AG04449 (cell line): ENCODE data around the gene EXOC2.

Experiments
- CTCF ChIA-PET: fragments of 350-600 bp; formaldehyde crosslinking; extraction: SDS; loops from one replicate; lab custom pipeline; 2021; ENCODE audit warnings: antibody characterized with exemption; lab: Yijun Ruan, JAX
- POLR2A ChIA-PET: fragments of 400-600, 350-600 bp; formaldehyde crosslinking; extraction: SDS; loops from one replicate; lab custom pipeline; 2020; ENCODE audit warnings: antibody characterized with exemption, inconsistent platforms; lab: Yijun Ruan, JAX
- DNase-seq: peaks from one replicate; pipeline ENCODE4 v3.0.0-alpha.2; 2010; ENCODE audit warnings: low read depth, low spot score
- H3K4me3 ChIP-seq: 2 replicates; pipeline ENCODE4 v1.5.1; 2011; ENCODE audit warnings: low read depth, mild to moderate bottlenecking, control low read depth, low read length
- TF ChIP-seq, protein P1 (sequence below): IDR thresholded peaks from one replicate; pipeline ENCODE4 v1.5.1; 2011; ENCODE audit warnings: mild to moderate bottlenecking, moderate library complexity, low read length, control low read depth, inconsistent platforms; ENCODE audit not compliant: insufficient read depth; ENCODE audit errors: missing control alignments

Gene EXOC2

DNA sequence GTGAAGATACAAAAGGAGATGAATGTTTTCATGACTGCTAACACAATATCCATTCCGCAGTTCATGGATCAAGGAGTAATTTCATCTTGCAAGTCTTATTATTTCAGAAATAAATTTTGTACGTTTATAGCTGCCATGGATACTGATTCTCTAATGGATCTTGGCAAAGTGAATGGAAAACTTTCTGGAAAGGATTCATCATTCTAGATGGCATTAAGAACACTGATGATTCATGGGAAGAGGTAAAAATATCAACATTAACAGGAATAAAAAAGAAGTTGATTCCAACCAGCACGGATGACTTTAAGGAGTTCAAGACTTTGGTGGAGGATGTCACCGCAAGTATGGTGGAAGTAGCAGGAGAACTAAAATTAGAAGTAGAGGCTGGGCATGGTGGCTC lies 38.8 kb downstream of the EXOC2 start:
- POLR2A ChIA-PET = no interaction called here
- DNase-seq = no peak
- no peak overlapping the region for H3K4me3 ChIP-seq
- CTCF ChIA-PET = no interaction called here
- TF ChIP-seq, protein P1, sequence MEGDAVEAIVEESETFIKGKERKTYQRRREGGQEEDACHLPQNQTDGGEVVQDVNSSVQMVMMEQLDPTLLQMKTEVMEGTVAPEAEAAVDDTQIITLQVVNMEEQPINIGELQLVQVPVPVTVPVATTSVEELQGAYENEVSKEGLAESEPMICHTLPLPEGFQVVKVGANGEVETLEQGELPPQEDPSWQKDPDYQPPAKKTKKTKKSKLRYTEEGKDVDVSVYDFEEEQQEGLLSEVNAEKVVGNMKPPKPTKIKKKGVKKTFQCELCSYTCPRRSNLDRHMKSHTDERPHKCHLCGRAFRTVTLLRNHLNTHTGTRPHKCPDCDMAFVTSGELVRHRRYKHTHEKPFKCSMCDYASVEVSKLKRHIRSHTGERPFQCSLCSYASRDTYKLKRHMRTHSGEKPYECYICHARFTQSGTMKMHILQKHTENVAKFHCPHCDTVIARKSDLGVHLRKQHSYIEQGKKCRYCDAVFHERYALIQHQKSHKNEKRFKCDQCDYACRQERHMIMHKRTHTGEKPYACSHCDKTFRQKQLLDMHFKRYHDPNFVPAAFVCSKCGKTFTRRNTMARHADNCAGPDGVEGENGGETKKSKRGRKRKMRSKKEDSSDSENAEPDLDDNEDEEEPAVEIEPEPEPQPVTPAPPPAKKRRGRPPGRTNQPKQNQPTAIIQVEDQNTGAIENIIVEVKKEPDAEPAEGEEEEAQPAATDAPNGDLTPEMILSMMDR = no peak

DNA sequence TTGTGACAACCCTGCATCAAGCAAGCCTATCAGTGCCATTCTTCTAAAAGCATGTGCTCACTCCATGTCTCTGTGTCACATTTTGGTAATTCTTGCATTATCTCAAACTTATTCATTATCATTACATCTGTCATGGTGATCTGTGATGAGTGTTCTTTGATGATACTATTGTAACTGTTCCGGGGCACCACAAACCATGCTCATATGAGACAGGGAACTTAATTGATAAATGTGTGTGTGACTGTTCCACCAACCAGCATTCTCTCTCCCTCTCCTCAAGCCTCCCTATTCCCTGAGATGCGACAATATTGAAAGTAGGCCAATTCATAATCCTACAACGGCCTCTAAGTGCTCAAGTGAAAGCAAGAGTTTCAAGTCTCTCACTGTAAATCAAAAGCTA lies 40.1 kb downstream of the EXOC2 start:
- ChIA-PET POLR2A (no interaction called here), CTCF (no interaction called here)
- TF ChIP-seq, protein P1 = no peak
- H3K4me3 ChIP-seq = no peak overlapping the region
- DNase-seq = no peak

DNA sequence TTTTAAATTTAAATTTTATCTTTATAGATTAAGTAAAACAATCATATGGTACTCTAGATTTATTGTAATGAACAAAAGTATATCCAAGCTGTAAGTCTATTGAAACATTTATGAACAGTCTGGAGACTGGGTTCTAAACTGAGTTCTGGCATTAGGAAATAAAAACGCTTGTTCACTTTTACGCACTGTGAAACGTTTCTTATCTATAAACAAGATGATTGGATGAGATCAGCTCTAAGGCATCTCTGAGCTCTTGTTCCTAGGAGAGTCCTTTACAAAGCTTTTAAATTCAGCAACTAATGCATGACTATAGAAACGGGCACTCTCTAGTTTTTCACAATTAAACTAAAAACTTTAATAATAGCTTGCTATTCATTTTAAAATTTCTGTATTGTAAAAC lies 42.8 kb downstream of the EXOC2 start:
- H3K4me3 ChIP-seq = no peak overlapping the region
- ChIA-PET POLR2A (no interaction called here), CTCF (interaction anchor here (1.0 kb wide), 1 partner anchor 57 kb away, joined by 4 read pairs; no protein-coding TSS in a partner anchor)
- TF ChIP-seq, protein P1 = no peak
- DNase-seq = no peak

DNA sequence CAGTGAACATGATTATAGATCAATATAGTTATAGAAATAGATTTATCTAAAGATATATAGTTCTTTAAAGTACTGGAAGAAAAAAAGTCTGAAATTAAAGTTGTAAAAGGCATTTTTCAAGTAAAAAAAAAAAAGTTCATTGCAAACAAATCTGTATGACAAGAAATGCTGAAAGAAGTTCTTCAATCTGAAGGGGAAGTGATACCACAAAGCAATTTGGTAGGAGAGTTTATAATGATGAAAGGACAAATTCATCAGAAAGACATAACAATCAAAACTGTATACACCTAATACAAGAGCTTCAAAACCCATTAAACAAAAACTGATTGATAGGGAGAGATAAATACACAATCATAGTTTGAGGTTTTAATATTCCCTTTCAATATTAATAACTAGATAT lies 50.1 kb downstream of the EXOC2 start:
- TF ChIP-seq, protein P1 = no peak
- no peak overlapping the region for H3K4me3 ChIP-seq
- DNase-seq = no peak
- CTCF ChIA-PET = no interaction called here
- POLR2A ChIA-PET = no interaction called here

DNA sequence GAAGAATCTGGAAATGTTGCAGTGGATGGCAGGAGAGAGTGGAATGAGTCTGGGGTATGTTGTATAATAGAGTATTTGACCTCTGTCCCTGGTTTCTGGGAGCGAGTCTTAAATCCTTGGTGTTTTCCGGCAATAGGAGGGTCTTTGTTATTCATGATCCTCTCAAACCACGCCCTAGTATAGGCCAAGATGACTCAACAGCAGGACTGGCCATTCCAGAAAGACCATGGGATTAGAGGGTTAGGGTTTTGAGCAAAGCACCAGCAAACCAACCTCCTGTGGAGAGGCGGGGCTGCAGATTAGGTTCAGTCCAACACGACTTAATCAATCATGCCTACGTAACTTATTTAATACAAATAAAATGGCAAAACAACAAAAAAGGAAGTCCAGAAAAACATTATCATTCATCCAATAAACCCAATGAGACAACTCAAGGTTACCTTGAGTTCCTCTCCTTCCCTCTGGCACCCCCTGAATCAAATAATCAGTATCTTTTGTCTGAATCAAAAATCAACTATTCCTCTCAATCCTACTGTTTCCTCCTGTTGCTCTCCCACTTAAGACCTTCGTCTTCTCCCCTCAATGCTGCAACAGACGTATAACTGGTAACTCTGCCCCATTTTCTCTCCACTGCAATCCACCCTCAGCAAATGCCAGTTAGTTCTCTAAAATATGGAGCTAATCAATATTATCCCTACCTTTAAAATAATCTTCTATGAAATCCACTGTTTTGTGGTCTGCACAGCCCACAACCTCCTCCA lies 51.5 kb downstream of the EXOC2 start:
- ChIA-PET CTCF (no interaction called here), POLR2A (no interaction called here)
- TF ChIP-seq, protein P1 = no peak
- H3K4me3 ChIP-seq = no peak overlapping the region
- DNase-seq = no peak

DNA sequence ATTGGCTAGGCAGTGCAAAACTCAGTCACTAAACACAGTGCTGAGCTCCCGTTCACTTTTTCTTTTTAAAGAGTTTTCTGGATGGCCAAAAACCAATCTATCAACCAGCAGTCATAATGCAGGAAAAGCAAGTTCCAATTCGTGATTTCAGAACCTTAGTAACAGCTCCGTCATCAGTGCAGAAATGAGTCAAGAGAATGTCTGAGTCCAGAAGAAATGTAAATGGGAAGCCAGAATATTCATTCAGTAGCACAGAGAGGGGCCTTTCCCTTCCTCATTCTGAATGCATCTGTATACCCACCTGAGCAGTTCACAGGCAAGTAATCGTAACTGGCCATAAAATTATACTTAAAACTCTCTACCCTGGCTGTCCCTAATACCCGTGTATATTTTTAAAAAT lies 56.5 kb downstream of the EXOC2 start:
- CTCF ChIA-PET = interaction anchor here (1.4 kb wide), 1 partner anchor 86 kb away, joined by 5 read pairs; no protein-coding TSS in a partner anchor
- no peak for DNase-seq
- H3K4me3 ChIP-seq = no peak overlapping the region
- TF ChIP-seq, protein P1 = no peak
- POLR2A ChIA-PET = no interaction called here
